HepG2 (cell line): Measurements from ENCODE around the gene VARS1. TPM values are rescaled to one million over a fixed set of nuclear protein-coding genes. Genes with fewer than 3 reads are reported as not detected.

Experiments used
- ATAC-seq: fragments of 200-7000 bp; cut with Tn5 transposase; 3 replicates; pipeline ENCODE4 v1.9.1; 2020; ENCODE audit warnings: mild to moderate bottlenecking, moderate library complexity
- BruUV-seq: library from RNA; stranded (reverse); fragments of 400-500 nt; replicated peaks from 2 replicates; lab custom pipeline; 2021; lab: Mats Ljungman, UMichigan
- CTCF ChIA-PET: fragments of 300-600 bp; formaldehyde crosslinking; extraction: SDS; loops from one replicate; lab custom pipeline; 2021; ENCODE audit warnings: low total read pairs, inconsistent platforms, low intra/inter-chr PET ratio; lab: Yijun Ruan, JAX
- POLR2A ChIA-PET: fragments of 350-600 bp; sonication (Branson Sonifier 250); formaldehyde crosslinking; loops from one replicate; lab custom pipeline; 2020; ENCODE audit warnings: antibody characterized with exemption, inconsistent platforms; lab: Yijun Ruan, JAX
- DNase-seq: peaks from one replicate; pipeline ENCODE4 v3.0.0-alpha.2; 2015; ENCODE audit warnings: low spot score
- FAIRE-seq: peaks from 3 replicates; lab custom pipeline; 2011; peaks lifted over from hg19 to GRCh38; lab: Jason Lieb, UNC
- H2AFZ ChIP-seq: one replicate; pipeline ENCODE4 v1.6.1; 2011; ENCODE audit warnings: low read length, inconsistent platforms
- H3K27ac ChIP-seq: fragments of 300-600 bp; 3 replicates; pipeline ENCODE4 v1.8.0; 2011; ENCODE audit warnings: mixed run types, mild to moderate bottlenecking, mixed read lengths, low read length, inconsistent platforms; ENCODE audit not compliant: insufficient read depth; ENCODE audit errors: extremely low read length
- H3K27me3 ChIP-seq, 2 experiments: fragments of 200-600 bp in 1 of 2; 2 replicates in 1 of 2; 3 replicates in 1 of 2; pipeline versions ENCODE4 v1.6.0 to v1.8.0; 2011; ENCODE audit warnings: low read length in 2 of 2, mild to moderate bottlenecking in 2 of 2, moderate library complexity in 2 of 2, inconsistent platforms in 1 of 2; ENCODE audit not compliant: insufficient read depth in 2 of 2, control insufficient read depth in 1 of 2
- H3K36me3 ChIP-seq, 2 experiments: fragments of 200-600 bp in 1 of 2; replicated peaks in 1 of 2; 2 replicates in 1 of 2; 3 replicates in 1 of 2; pipeline versions ENCODE4 v1.5.1 to v1.8.0; 2011; ENCODE audit warnings: low read length in 2 of 2, inconsistent platforms in 1 of 2; ENCODE audit not compliant: insufficient read depth in 2 of 2, control insufficient read depth in 1 of 2
- H3K4me1 ChIP-seq: 2 replicates; pipeline ENCODE4 v1.5.1; 2012; ENCODE audit warnings: low read length, inconsistent platforms; ENCODE audit not compliant: insufficient read depth
- H3K4me2 ChIP-seq: 2 replicates; pipeline ENCODE4 v1.6.0; 2011; ENCODE audit warnings: low read depth, low read length, inconsistent platforms
- H3K4me3 ChIP-seq, 3 experiments: fragments of 200-600 bp in 1 of 3; sonication (generic), shearing (Covaris generic) in 1 of 3; replicated peaks in 1 of 3; 2 replicates each; pipeline ENCODE4 v1.5.1; 2011 to 2016; ENCODE audit warnings: low read length in 3 of 3, inconsistent platforms in 2 of 3, low read depth in 2 of 3, mild to moderate bottlenecking in 2 of 3, control low read depth in 1 of 3, mixed read lengths in 1 of 3; ENCODE audit not compliant: insufficient read depth in 1 of 3
- H3K79me2 ChIP-seq: one replicate; pipeline ENCODE4 v1.6.1; 2011; ENCODE audit warnings: low read length, inconsistent platforms; ENCODE audit not compliant: insufficient read depth
- H3K9ac ChIP-seq: 2 replicates; pipeline ENCODE4 v1.6.0; 2011; ENCODE audit warnings: mild to moderate bottlenecking, low read depth, low read length, inconsistent platforms; ENCODE audit not compliant: insufficient read depth
- H3K9me3 ChIP-seq: 2 replicates; pipeline ENCODE4 v1.5.1; 2012; ENCODE audit warnings: mild to moderate bottlenecking, low read length
- H4K20me1 ChIP-seq: 2 replicates; pipeline ENCODE4 v1.6.0; 2011; ENCODE audit warnings: inconsistent platforms, mild to moderate bottlenecking, low read length, moderate library complexity; ENCODE audit not compliant: insufficient read depth
- CENPX ChIP-seq: sonication (generic); formaldehyde crosslinking; IDR thresholded peaks from 2 replicates; pipeline ENCODE4 v1.9.0; 2021; ENCODE audit warnings: mild to moderate bottlenecking, missing genetic modification reagents, moderate library complexity
- MTA1 ChIP-seq: sonication (generic); formaldehyde crosslinking; IDR thresholded peaks from 2 replicates; pipeline ENCODE4 v1.4.0; 2020; ENCODE audit warnings: missing genetic modification reagents, mild to moderate bottlenecking, borderline replicate concordance
- MXD3 ChIP-seq: IDR thresholded peaks from 2 replicates; pipeline ENCODE4 v1.6.1; 2016; ENCODE audit warnings: mild to moderate bottlenecking, missing biosample characterization, missing genetic modification reagents
- NFE2L2 ChIP-seq: fragments of 150-350 bp; IDR thresholded peaks from 2 replicates; pipeline ENCODE4 v1.6.1; 2014; ENCODE audit warnings: low read length
- SRSF1 ChIP-seq: fragments of 200-400 bp; formaldehyde crosslinking; optimal IDR thresholded peaks from 2 replicates; pipeline ENCODE3; 2017; ENCODE audit warnings: mild to moderate bottlenecking, low read depth, low read length, moderate library complexity
- ZNF142 ChIP-seq: sonication (generic); formaldehyde crosslinking; IDR thresholded peaks from 2 replicates; pipeline ENCODE4 v1.4.0; 2020; ENCODE audit warnings: missing genetic modification reagents
- ZNF274 ChIP-seq: sonication (generic); formaldehyde crosslinking; IDR thresholded peaks from 2 replicates; pipeline ENCODE4 v1.5.1; 2020; ENCODE audit warnings: mild to moderate bottlenecking, missing genetic modification reagents
- ZNF407 ChIP-seq: sonication (generic); formaldehyde crosslinking; IDR thresholded peaks from one replicate; pipeline ENCODE4 v1.5.1; 2020; ENCODE audit warnings: mild to moderate bottlenecking, missing genetic modification reagents; ENCODE audit errors: not compliant biosample characterization
- ZNF557 ChIP-seq: sonication (generic); formaldehyde crosslinking; IDR thresholded peaks from 2 replicates; pipeline ENCODE4 v1.4.0; 2020; ENCODE audit warnings: missing genetic modification reagents
- ZNF678 ChIP-seq: sonication (generic); formaldehyde crosslinking; IDR thresholded peaks from 2 replicates; pipeline ENCODE4 v1.4.0; 2020; ENCODE audit warnings: mild to moderate bottlenecking, missing genetic modification reagents
- WGBS: methylation state at CpG from one replicate; pipeline ENCODE4 v1.1.6; 2017; ENCODE audit warnings: low lambda C conversion rate; 5-methylcytosine and 5-hydroxymethylcytosine counted together
- in situ Hi-C: cut with HindIII; loops from 2 replicates; pipeline ENCODE4 v1.10.0; 2017; ENCODE audit warnings: low pct_unique_long_range_greater_than_20kb; ENCODE audit not compliant: extremely low pct_ligation_motif_present
- intact Hi-C: fragments of 100-400 bp; cut with micrococcal nuclease; formaldehyde crosslinking; loops from one replicate; pipeline ENCODE4 v1.10.0; 2022; ENCODE audit not compliant: unreplicated experiment
- polyA plus RNA-seq, 8 experiments: library from polyadenylated mRNA; depleted of rRNA in 3 of 8; stranded (reverse) in 7 of 8; unstranded in 1 of 8; fragments of >200 nt; fragmentation: Illumina TruSeq in 4 of 8; extraction: Trizol in 4 of 8; gene quantifications; 2 replicates each; pipeline versions ENCODE4 v1.2.1 to v1.2.3, GENCODE V29; 2011 to 2016; ENCODE audit warnings: low read depth in 4 of 8, missing spikeins in 1 of 8, mixed read lengths in 1 of 8; ENCODE audit not compliant: insufficient read depth in 1 of 8
- total RNA-seq, 5 experiments: library from RNA; depleted of rRNA; stranded (reverse); fragments of >200 nt; fragmentation: Illumina TruSeq; extraction: Trizol; gene quantifications; 2 replicates each; pipeline ENCODE4 v1.2.3, GENCODE V29; 2016; ENCODE audit warnings: low read depth in 1 of 5

VARS1 gene
- total and polyA plus RNA-seq, 2 of the 13 experiments (the other 11 are each of a cell fraction or from before 2014, with no cell fraction given) = 14.7 to 56.1 TPM

GRCh38 chr6:31770860-31771259, 24.7 kb downstream of the VARS1 start:
- WGBS = 75% methylated on average over 2 of the region's 2 CpGs
- DNase-seq (no peak), ATAC-seq (no peak), FAIRE-seq (no peak)
- in situ Hi-C loops = loop anchor here (5.0 kb wide), 1 partner anchor 61 kb away; no protein-coding TSS in a partner anchor
- no peaks in the 10 kb centered on the region for H3K27me3 ChIP-seq
- no peak overlapping the region for H2AFZ ChIP-seq
- POLR2A ChIA-PET = interaction anchor here (0.9 to 9.0 kb wide), 7 partner anchors 8 to 68 kb away, joined by 3 to 279 read pairs (median 9); partner anchors contain the start of genes ABHD16A, CLIC1, DDAH2 and HSPA1B
- H3K9ac ChIP-seq = no peak overlapping the region
- H3K79me2 ChIP-seq = no peaks in the 10 kb centered on the region
- H3K4me2 ChIP-seq = no peak overlapping the region
- H3K4me3 ChIP-seq = no peak overlapping the region
- CTCF ChIA-PET = interaction anchor here (1.4 to 3.8 kb wide), 3 partner anchors 37 to 89 kb away, joined by 3 to 74 read pairs (median 30); partner anchors contain the start of genes DDAH2 and LY6G5C
- intact Hi-C loops = loop anchor here (10.0 kb wide), 1 partner anchor 154 kb away; the partner anchor contains the start of gene C2
- H4K20me1 ChIP-seq = no peaks in the 10 kb centered on the region
- BruUV-seq = no TSS peak
- H3K36me3 ChIP-seq = no peaks in the 10 kb centered on the region
- peaks cover 49% of the 10 kb centered on the region for H3K4me1 ChIP-seq
- no peaks in the 10 kb centered on the region for H3K9me3 ChIP-seq
- H3K27ac ChIP-seq = no peak overlapping the region
- no peak for TF ChIP-seq MTA1 (CRISPR knock-in tag)
- no peak for TF ChIP-seq ZNF557 (CRISPR knock-in tag)
- TF ChIP-seq MXD3 = no peak
- no peak for TF ChIP-seq NFE2L2
- TF ChIP-seq SRSF1 = no peak
- no peak for TF ChIP-seq CENPX (CRISPR knock-in tag)
- no peak for TF ChIP-seq ZNF678
- TF ChIP-seq ZNF142 (CRISPR knock-in tag) = no peak
- no peak for TF ChIP-seq ZNF407 (CRISPR knock-in tag)
- no peak for TF ChIP-seq ZNF274 (CRISPR knock-in tag)
